ENCODE results near the gene CREG2.

The CREG2 gene

DNA sequence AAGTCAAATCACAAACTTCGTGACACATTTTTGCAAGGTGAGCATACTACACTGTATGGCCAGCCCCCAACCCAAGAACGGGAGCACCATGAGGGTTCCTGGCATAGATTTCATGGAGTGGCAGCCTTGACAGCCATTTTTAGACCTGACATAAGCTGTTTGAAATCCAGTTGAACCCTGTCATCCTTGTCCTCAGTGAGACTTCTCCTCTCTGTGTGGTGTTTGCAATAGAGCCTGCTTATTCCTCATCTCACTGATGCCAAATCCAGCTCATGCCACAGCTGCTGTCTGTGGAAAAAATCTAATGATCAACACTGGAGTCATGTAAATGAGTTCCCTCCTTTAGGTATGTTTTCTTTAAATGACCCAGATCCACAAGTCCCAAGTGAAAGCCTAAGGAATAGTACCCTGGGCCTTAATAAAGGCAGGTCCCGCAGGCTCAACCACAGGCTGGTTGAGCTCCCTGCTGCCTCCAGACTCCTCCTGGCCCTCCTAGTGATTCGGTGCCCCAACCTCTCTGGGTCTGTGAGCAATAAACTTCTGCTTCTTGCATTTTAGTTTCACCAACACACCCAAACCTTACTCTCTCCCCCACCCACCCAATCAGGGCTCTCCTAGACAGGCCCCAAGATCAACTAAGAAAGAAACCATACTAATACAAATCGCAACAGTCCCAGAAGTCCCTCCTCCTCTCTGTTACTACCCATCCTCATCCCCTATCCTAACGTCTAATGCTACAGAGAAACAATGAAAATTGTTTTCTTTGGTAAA lies 8.4 kb upstream of the CREG2 start:
- no peaks in the 10 kb centered on the region for H3K9me3 ChIP-seq (ENCODE audit: low read length)
- no peaks in the 10 kb centered on the region for H3K36me3 ChIP-seq (ENCODE audit: insufficient read depth, low read length)
- H3K4me3 ChIP-seq (ENCODE audit: low read depth in 1 of 2, low read length in 2 of 2), result no peak overlapping the region
- H3K4me1 ChIP-seq (ENCODE audit: insufficient read depth, low read length), result no peaks in the 10 kb centered on the region
- no peak overlapping the region for H3K27ac ChIP-seq (ENCODE audit: low read depth, low read length)
- H3K9ac ChIP-seq (ENCODE audit: low read length), result no peak overlapping the region
- H3K27me3 ChIP-seq (ENCODE audit: control insufficient read depth in 1 of 2, insufficient read depth in 2 of 2, low read length in 2 of 2), result peaks cover 0 to 5% of the 10 kb centered on the region in 2 donors

DNA sequence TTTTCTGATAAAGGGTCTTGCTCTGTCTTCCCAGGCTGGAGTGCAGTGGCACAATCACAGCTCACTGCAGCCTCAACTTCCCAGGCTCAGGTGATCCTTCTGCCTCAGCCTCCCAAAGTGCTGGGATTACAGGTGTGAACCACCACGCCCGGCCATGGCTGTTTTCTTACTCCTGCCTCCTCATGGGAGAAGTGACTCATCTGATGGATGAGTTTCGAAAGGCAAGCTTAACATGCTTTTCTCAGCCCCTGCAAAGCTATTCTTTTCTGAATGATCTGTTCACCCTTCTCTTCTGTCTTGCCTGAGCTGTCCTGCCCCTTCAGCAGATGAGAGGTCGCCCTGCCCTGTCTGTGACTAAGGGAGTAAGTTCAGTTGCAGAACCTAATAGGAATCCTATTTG lies 929 bp upstream of the CREG2 start:
- no peaks in the 10 kb centered on the region for H3K36me3 ChIP-seq (ENCODE audit: insufficient read depth, low read length)
- no peaks in the 10 kb centered on the region for H3K4me1 ChIP-seq (ENCODE audit: insufficient read depth, low read length)
- H3K9me3 ChIP-seq (ENCODE audit: low read length), result no peaks in the 10 kb centered on the region
- H3K27ac ChIP-seq (ENCODE audit: low read depth, low read length), result no peak overlapping the region
- H3K27me3 ChIP-seq (ENCODE audit: control insufficient read depth in 1 of 2, insufficient read depth in 2 of 2, low read length in 2 of 2), result peaks cover 19 to 59% of the 10 kb centered on the region in 2 donors
- H3K9ac ChIP-seq (ENCODE audit: low read length), result no peak overlapping the region
- no peak overlapping the region for H3K4me3 ChIP-seq (ENCODE audit: low read depth in 1 of 2, low read length in 2 of 2)

DNA sequence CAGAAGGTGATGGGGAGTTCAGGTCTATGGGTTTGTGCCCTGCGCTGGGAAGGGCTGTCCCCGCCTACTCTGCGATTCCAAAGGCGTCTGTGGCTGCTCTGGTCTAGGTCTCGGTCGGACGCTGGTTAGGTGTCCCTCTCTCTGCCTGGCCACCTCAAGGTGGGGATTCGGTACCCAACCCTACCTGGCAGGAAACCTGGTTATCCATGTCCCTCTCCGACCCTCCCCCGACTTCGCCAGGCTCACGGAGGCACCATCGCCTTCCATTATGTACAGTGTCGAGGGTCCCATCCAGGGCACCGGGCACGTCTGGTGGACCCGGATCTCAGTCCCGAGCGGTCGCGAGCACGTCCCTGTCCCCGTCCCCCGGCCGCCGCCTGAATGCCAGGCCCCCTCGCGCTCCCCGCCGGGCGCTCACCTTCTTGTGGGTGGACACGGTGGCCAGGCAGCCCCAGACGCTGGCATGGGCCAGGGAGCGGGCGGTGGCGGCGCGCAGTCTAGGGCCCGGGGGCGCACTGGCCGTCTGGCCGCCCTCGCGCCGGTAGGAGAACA lies 628 bp downstream of the CREG2 start:
- Histone ChIP-seq H3K27me3 (ENCODE audit: control insufficient read depth in 1 of 2, insufficient read depth in 2 of 2, low read length in 2 of 2) (peaks cover 19 to 59% of the 10 kb centered on the region in 2 donors), H3K9me3 (ENCODE audit: low read length) (no peaks in the 10 kb centered on the region), H3K36me3 (ENCODE audit: insufficient read depth, low read length) (no peaks in the 10 kb centered on the region), H3K4me3 (ENCODE audit: low read depth in 1 of 2, low read length in 2 of 2) (no peak overlapping the region), H3K9ac (ENCODE audit: low read length) (no peak overlapping the region), H3K27ac (ENCODE audit: low read depth, low read length) (no peak overlapping the region), H3K4me1 (ENCODE audit: insufficient read depth, low read length) (no peaks in the 10 kb centered on the region)

DNA sequence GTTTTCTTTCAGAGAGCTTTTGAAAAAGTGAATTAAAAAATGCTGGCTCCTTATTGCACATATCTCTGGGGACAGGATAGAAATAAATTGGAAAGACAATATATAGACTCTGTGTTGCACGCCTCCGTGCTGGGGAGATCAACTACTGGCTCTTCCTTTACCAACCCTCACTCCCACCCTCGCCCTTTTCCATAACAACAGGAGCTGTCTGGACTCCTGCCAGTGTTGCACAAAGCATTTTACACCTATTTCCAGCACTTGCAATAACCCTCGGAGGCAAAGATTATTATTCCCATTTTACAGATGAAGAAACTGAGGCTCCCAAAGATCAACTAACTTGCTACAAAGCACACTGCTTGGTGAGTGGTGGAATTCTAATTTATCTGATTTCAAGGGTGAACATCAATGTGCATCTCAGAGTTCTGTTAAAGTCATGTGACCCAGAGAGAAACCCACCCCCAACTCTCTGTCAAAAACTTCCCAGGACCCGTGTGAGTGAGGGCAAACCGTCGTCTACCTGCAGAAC lies 4.2 kb downstream of the CREG2 start:
- H3K36me3 ChIP-seq (ENCODE audit: insufficient read depth, low read length), result no peaks in the 10 kb centered on the region
- no peaks in the 10 kb centered on the region for H3K4me1 ChIP-seq (ENCODE audit: insufficient read depth, low read length)
- no peaks in the 10 kb centered on the region for H3K9me3 ChIP-seq (ENCODE audit: low read length)
- peaks cover 15 to 41% of the 10 kb centered on the region in 2 donors for H3K27me3 ChIP-seq (ENCODE audit: control insufficient read depth in 1 of 2, insufficient read depth in 2 of 2, low read length in 2 of 2)
- H3K27ac ChIP-seq (ENCODE audit: low read depth, low read length), result no peak overlapping the region
- no peak overlapping the region for H3K9ac ChIP-seq (ENCODE audit: low read length)
- H3K4me3 ChIP-seq (ENCODE audit: low read depth in 1 of 2, low read length in 2 of 2), result no peak overlapping the region

DNA sequence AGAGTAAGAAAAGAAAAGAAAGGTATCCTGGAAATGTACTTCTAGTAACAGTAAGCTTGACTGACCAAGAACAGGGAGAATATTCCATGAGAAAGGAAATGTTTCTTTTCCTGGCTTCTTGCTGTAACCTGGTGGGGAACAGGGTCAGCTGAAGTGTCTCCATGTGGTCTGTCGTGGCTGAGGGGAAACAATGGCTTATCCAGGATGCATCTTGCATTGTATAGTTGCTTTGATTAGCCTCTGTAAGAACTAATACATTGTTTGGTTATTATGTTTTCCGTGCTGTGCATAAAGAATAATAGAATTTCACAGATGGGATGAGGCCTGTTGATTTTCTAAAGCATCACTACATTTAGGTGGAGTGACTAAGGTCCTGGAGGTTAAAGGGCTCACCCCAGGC lies 4.9 kb downstream of the CREG2 start:
- Histone ChIP-seq H3K27me3 (ENCODE audit: control insufficient read depth in 1 of 2, insufficient read depth in 2 of 2, low read length in 2 of 2) (peaks cover 9 to 35% of the 10 kb centered on the region in 2 donors), H3K36me3 (ENCODE audit: insufficient read depth, low read length) (no peaks in the 10 kb centered on the region), H3K4me1 (ENCODE audit: insufficient read depth, low read length) (no peaks in the 10 kb centered on the region), H3K4me3 (ENCODE audit: low read depth in 1 of 2, low read length in 2 of 2) (no peak overlapping the region), H3K9ac (ENCODE audit: low read length) (no peak overlapping the region), H3K9me3 (ENCODE audit: low read length) (no peaks in the 10 kb centered on the region), H3K27ac (ENCODE audit: low read depth, low read length) (no peak overlapping the region)

DNA sequence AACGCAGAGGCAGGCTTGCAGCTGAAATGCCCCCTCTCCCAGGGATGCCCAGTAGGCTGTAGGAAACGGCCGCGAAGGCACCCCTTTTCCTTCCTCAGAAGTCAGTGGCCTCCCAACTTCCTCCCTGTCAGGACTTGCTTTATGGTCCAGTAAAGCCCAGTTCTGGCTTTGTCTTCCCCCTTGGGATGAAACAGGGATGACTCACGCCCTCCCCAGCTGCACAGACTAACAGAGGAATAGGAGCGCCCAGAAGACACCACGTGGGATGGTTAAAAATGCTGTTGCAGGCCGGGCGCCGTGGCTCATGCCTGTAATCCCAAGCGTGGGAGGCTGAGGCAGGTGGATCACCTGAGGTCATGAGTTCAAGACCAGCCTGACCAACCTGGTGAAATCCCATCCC lies 6.9 kb downstream of the CREG2 start:
- H3K36me3 ChIP-seq (ENCODE audit: insufficient read depth, low read length), result no peaks in the 10 kb centered on the region
- H3K4me1 ChIP-seq (ENCODE audit: insufficient read depth, low read length), result no peaks in the 10 kb centered on the region
- H3K9me3 ChIP-seq (ENCODE audit: low read length), result no peaks in the 10 kb centered on the region
- H3K4me3 ChIP-seq (ENCODE audit: low read depth in 1 of 2, low read length in 2 of 2), result no peak overlapping the region
- no peak overlapping the region for H3K27ac ChIP-seq (ENCODE audit: low read depth, low read length)
- peaks cover 5 to 18% of the 10 kb centered on the region in 2 donors for H3K27me3 ChIP-seq (ENCODE audit: control insufficient read depth in 1 of 2, insufficient read depth in 2 of 2, low read length in 2 of 2)
- H3K9ac ChIP-seq (ENCODE audit: low read length), result no peak overlapping the region

DNA sequence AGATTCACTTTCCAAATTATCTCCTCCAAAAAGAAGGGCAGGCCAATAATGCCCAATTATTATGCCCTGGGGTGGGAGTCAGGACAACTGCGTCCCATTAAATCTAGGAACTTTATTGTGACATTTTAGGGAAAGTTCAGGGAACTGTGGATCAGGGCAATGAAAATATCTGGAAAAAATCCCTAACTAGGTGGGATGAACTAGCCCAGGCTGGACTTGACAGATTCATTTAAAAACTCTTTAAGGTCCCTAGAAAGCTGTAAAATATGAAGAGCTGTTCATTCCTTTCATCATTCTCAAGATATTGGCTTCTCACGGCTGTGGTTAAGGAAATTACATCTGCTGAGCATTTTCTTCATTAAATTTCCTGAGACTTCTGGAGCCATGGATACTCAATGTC lies 8.2 kb downstream of the CREG2 start:
- Histone ChIP-seq H3K9ac (ENCODE audit: low read length) (no peak overlapping the region), H3K36me3 (ENCODE audit: insufficient read depth, low read length) (no peaks in the 10 kb centered on the region), H3K27me3 (ENCODE audit: control insufficient read depth in 1 of 2, insufficient read depth in 2 of 2, low read length in 2 of 2) (peaks cover 0 to 7% of the 10 kb centered on the region in 2 donors), H3K27ac (ENCODE audit: low read depth, low read length) (no peak overlapping the region), H3K9me3 (ENCODE audit: low read length) (no peaks in the 10 kb centered on the region), H3K4me3 (ENCODE audit: low read depth in 1 of 2, low read length in 2 of 2) (no peak overlapping the region), H3K4me1 (ENCODE audit: insufficient read depth, low read length) (no peaks in the 10 kb centered on the region)

DNA sequence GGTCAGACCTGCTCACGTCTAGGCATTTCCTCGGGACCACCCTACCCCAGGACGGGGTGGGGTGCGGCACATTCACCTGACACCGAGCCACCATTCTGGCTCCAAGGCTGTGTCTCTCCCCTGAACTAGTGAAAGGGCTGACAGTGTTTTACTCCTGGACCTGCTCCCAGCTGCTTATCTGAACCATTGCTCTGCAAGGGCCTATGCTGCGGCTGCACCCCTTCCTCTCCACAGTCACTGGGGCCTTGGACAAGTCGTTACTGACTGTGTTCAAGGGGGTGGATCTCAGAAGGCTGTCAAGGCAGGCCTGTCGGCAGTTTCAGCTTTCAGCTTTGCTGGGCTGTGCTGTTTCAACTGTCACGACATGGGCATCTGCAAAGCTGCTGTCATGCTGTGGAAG lies 11.7 kb downstream of the CREG2 start:
- Histone ChIP-seq H3K9me3 (ENCODE audit: low read length) (no peaks in the 10 kb centered on the region), H3K36me3 (ENCODE audit: insufficient read depth, low read length) (no peaks in the 10 kb centered on the region), H3K4me3 (ENCODE audit: low read depth in 1 of 2, low read length in 2 of 2) (no peak overlapping the region), H3K4me1 (ENCODE audit: insufficient read depth, low read length) (no peaks in the 10 kb centered on the region), H3K27ac (ENCODE audit: low read depth, low read length) (no peak overlapping the region), H3K9ac (ENCODE audit: low read length) (no peak overlapping the region), H3K27me3 (ENCODE audit: control insufficient read depth in 1 of 2, insufficient read depth in 2 of 2, low read length in 2 of 2) (no peaks in the 10 kb centered on the region)

DNA sequence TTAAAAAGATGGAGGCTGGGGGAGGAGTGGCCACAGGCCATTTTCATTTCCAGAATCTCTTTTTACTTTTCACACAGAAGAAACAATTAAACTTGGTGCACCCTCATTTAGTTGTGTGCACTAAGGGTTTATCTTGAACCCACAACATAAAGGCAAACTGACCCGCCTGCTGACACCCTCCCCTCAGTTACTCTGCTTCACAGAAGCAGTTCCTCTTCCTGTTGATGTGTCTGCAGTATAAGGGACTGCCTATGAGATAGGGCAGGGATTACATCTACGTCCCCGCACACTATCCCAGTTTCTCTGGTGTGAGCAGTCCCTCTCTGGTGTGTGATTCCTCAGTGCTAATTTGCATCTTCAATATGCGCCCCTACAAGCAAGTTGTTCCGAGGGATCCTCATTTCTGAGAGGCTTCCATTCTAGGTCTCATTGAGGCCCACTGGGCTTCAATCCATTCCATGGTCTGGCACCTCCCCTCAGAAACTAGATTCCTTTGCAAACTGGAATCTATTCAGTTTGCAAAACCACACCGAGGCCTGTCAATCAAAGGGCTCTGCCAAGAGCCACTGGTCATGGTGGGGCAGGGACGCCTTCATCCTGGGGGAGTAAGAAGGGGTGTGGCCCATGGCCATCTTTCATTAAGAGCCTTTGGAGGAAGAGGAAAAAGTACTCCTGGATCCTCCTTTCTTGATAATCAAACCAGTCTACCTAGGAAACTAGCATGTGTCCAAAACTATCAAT lies 12.3 kb downstream of the CREG2 start:
- Histone ChIP-seq H3K27ac (ENCODE audit: low read depth, low read length) (no peak overlapping the region), H3K9ac (ENCODE audit: low read length) (no peak overlapping the region), H3K4me1 (ENCODE audit: insufficient read depth, low read length) (no peaks in the 10 kb centered on the region), H3K36me3 (ENCODE audit: insufficient read depth, low read length) (no peaks in the 10 kb centered on the region), H3K9me3 (ENCODE audit: low read length) (no peaks in the 10 kb centered on the region), H3K4me3 (ENCODE audit: low read depth in 1 of 2, low read length in 2 of 2) (no peak overlapping the region), H3K27me3 (ENCODE audit: control insufficient read depth in 1 of 2, insufficient read depth in 2 of 2, low read length in 2 of 2) (no peaks in the 10 kb centered on the region)

DNA sequence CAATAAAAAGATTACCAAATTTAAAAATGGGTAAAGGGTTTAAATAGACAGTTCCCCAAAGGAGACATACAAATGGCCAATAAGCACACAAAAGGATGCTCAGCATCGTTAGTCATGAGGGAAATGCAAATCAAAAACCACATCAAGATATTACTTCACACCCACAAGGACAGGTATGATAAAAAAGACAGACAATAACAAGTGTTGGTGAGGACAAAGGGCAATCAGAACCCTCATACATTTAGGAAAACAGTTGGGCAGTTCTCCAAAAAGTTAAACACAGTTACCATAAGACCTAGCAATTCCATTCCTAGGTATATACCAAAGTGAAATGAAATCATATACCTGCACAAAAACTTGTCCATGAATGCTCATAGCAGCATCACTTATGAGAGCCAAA lies 14.5 kb downstream of the CREG2 start:
- H3K9me3 ChIP-seq (ENCODE audit: low read length), result no peaks in the 10 kb centered on the region
- H3K4me3 ChIP-seq (ENCODE audit: low read depth in 1 of 2, low read length in 2 of 2), result no peak overlapping the region
- no peaks in the 10 kb centered on the region for H3K36me3 ChIP-seq (ENCODE audit: insufficient read depth, low read length)
- H3K9ac ChIP-seq (ENCODE audit: low read length), result no peak overlapping the region
- no peaks in the 10 kb centered on the region for H3K4me1 ChIP-seq (ENCODE audit: insufficient read depth, low read length)
- no peaks in the 10 kb centered on the region for H3K27me3 ChIP-seq (ENCODE audit: control insufficient read depth in 1 of 2, insufficient read depth in 2 of 2, low read length in 2 of 2)
- no peak overlapping the region for H3K27ac ChIP-seq (ENCODE audit: low read depth, low read length)

DNA sequence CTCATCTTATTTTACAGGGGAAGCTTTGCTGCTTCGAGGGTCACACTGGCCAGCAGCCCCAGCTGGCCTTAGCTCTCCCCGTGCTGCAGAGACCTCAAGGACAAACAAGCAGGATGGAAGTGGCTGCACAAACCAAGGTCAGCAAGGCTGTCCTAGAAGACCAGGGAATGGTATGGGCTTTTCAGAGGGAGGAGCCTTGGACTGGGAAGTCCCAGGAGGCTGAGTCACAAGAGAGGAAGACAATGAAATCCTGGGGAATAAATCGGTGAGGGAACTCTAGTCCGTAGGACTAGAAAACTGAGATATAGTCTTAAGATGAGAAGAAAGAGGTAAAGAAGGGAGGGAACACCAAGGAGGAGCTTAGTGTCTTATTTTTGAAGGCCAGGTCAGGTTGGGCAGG lies 15.7 kb downstream of the CREG2 start:
- Histone ChIP-seq H3K27ac (ENCODE audit: low read depth, low read length) (no peak overlapping the region), H3K4me3 (ENCODE audit: low read depth in 1 of 2, low read length in 2 of 2) (no peak overlapping the region), H3K36me3 (ENCODE audit: insufficient read depth, low read length) (no peaks in the 10 kb centered on the region), H3K4me1 (ENCODE audit: insufficient read depth, low read length) (no peaks in the 10 kb centered on the region), H3K9me3 (ENCODE audit: low read length) (no peaks in the 10 kb centered on the region), H3K27me3 (ENCODE audit: control insufficient read depth in 1 of 2, insufficient read depth in 2 of 2, low read length in 2 of 2) (no peaks in the 10 kb centered on the region), H3K9ac (ENCODE audit: low read length) (no peak overlapping the region)

All from muscle layer of colon (tissue), 2 donors.